Left lung (tissue), 10 donors: ENCODE measurements around the gene CTSE. TPM values are rescaled to one million over a fixed set of nuclear protein-coding genes. Genes with fewer than 3 reads are reported as not detected.

Experiments
- ATAC-seq: fragments of 200-7000 bp; cut with Tn5 transposase; one replicate; pipeline ENCODE4 v1.9.1; 2020; ENCODE audit warnings: moderate library complexity
- DNase-seq, 4 donors: peaks; one replicate each; pipeline ENCODE4 v3.0.0-alpha.2; 2013 to 2020
- H3K27ac ChIP-seq, 2 donors: fragments of 200-600 bp; sonication (generic) in 1 of 2; one replicate each; pipeline versions ENCODE4 v1.5.0 to v1.8.0; 2020 to 2021
- H3K27me3 ChIP-seq, 2 donors: fragments of 200-600 bp; sonication (generic) in 1 of 2; one replicate each; pipeline versions ENCODE4 v1.5.0 to v1.8.0; 2020 to 2021
- H3K36me3 ChIP-seq, 2 donors: fragments of 200-600 bp; sonication (generic) in 1 of 2; one replicate each; pipeline versions ENCODE4 v1.5.0 to v1.8.0; 2020 to 2021
- H3K4me1 ChIP-seq, 2 donors: fragments of 200-600 bp; one replicate each; pipeline ENCODE4 v1.8.0; 2021
- H3K4me3 ChIP-seq, 2 donors: fragments of 200-600 bp; sonication (generic) in 1 of 2; one replicate each; pipeline versions ENCODE4 v1.5.0 to v1.8.0; 2020 to 2021; ENCODE audit warnings: mild to moderate bottlenecking in 1 of 2
- H3K9me3 ChIP-seq, 2 donors: fragments of 200-600 bp; sonication (generic) in 1 of 2; one replicate each; pipeline versions ENCODE4 v1.5.0 to v1.8.0; 2020 to 2021
- CTCF ChIP-seq, 2 donors: fragments of 200-600 bp; sonication (generic) in 1 of 2; IDR thresholded peaks; one replicate each; pipeline versions ENCODE4 v1.5.0 to v1.8.0; 2021; ENCODE audit warnings: antibody characterized with exemption in 2 of 2
- intact Hi-C, 2 donors: fragments of 100-400 bp; cut with DNase I; formaldehyde crosslinking; loops; one replicate each; pipeline versions ENCODE4 v1.11.2 to v1.14.2; 2022
- polyA plus RNA-seq, 6 donors: library from polyadenylated mRNA; unstranded; fragments of 120-200 nt; gene quantifications; one replicate each; pipeline ENCODE4 v1.2.1, GENCODE V29; 2013; ENCODE audit not compliant: insufficient read length in 6 of 6
- total RNA-seq, 2 donors: library from RNA; stranded (reverse); fragmentation: NEBNext Ultra II Directional; extraction: Animal tissue kit (Norgen Biotek cat#: 25700); gene quantifications; one replicate each; pipeline ENCODE4 v1.2.1, GENCODE V29; 2021
- donor health status: DM: no; HTN: yes; CAD: no.
- donor health status: DM: no; HTN: no; CAD: no.

The CTSE gene
- total and polyA plus RNA-seq, 8 donors: 0.35 to 624 (median 0.62) TPM

- Histone ChIP-seq H3K4me3 (no peak overlapping the region), H3K27ac (no peak overlapping the region), H3K9me3 (no peaks in the 10 kb centered on the region), H3K4me1 (no peaks in the 10 kb centered on the region), H3K36me3 (no peaks in the 10 kb centered on the region), H3K27me3 (peaks cover 0 to 5% of the 10 kb centered on the region in 2 donors)
- ATAC-seq (peak; percentile 33), DNase-seq (no peak)
- intact Hi-C loops: no loop called here
- TF ChIP-seq CTCF (IDR thresholded peaks at IDR 0.05): no peak
These were observed 17.9 kb upstream of the CTSE start for GRCh38 chr1:206041640-206042039.

GRCh38 chr1:206040328-206040727, 16.6 kb upstream of the CTSE start:
- intact Hi-C loops: no loop called here
- no peak for TF ChIP-seq CTCF (IDR thresholded peaks at IDR 0.05)
- H3K27me3 ChIP-seq: peaks cover 0 to 5% of the 10 kb centered on the region in 2 donors
- no peak for DNase-seq
- H3K27ac ChIP-seq: no peak overlapping the region
- H3K4me3 ChIP-seq: no peak overlapping the region
- no peaks in the 10 kb centered on the region for H3K9me3 ChIP-seq
- no peak for ATAC-seq
- H3K36me3 ChIP-seq: no peaks in the 10 kb centered on the region
- H3K4me1 ChIP-seq: peaks cover 0 to 2% of the 10 kb centered on the region in 2 donors

GRCh38 chr1:206039046-206039973, 15.6 kb upstream of the CTSE start:
- no peak for DNase-seq

DNA sequence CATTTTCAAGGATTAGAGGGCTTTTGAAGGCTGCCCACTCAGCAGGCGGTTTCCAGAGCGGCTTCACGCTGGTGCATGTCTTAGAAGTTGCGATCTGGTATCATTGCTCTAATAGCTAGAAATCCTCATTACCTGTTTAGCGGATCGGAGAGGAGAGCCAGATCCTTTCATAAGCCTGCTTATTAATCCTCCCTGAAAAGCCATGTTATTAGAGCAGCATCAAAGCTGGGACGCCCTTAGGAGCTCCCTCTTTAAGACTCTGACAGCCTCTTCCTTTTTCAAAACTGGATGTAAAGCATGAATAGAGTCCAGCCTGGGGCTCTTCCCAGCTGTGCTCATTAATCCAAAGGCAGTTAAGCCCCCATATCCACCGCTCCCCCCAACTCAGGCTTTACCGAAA, 13.9 kb upstream of the CTSE start:
- H3K36me3 ChIP-seq: no peaks in the 10 kb centered on the region
- DNase-seq: no peak
- no peak for TF ChIP-seq CTCF (IDR thresholded peaks at IDR 0.05)
- no peaks in the 10 kb centered on the region for H3K9me3 ChIP-seq
- H3K4me1 ChIP-seq: peaks cover 0 to 8% of the 10 kb centered on the region in 2 donors
- ATAC-seq: no peak
- peaks cover 0 to 5% of the 10 kb centered on the region in 2 donors for H3K27me3 ChIP-seq
- no peak overlapping the region for H3K4me3 ChIP-seq
- H3K27ac ChIP-seq: no peak overlapping the region
- intact Hi-C loops: no loop called here

More at GRCh38 chr1:206039046-206039973, 15.6 kb upstream of the CTSE start:
- Histone ChIP-seq H3K4me3 (no peak overlapping the region), H3K27me3 (peaks cover 0 to 5% of the 10 kb centered on the region in 2 donors), H3K36me3 (no peaks in the 10 kb centered on the region), H3K4me1 (peaks cover 0 to 8% of the 10 kb centered on the region in 2 donors), H3K27ac (no peak overlapping the region), H3K9me3 (no peaks in the 10 kb centered on the region)
- peak; percentile 29 for ATAC-seq
- intact Hi-C loops: no loop called here
- TF ChIP-seq CTCF (IDR thresholded peaks at IDR 0.05): no peak

DNA sequence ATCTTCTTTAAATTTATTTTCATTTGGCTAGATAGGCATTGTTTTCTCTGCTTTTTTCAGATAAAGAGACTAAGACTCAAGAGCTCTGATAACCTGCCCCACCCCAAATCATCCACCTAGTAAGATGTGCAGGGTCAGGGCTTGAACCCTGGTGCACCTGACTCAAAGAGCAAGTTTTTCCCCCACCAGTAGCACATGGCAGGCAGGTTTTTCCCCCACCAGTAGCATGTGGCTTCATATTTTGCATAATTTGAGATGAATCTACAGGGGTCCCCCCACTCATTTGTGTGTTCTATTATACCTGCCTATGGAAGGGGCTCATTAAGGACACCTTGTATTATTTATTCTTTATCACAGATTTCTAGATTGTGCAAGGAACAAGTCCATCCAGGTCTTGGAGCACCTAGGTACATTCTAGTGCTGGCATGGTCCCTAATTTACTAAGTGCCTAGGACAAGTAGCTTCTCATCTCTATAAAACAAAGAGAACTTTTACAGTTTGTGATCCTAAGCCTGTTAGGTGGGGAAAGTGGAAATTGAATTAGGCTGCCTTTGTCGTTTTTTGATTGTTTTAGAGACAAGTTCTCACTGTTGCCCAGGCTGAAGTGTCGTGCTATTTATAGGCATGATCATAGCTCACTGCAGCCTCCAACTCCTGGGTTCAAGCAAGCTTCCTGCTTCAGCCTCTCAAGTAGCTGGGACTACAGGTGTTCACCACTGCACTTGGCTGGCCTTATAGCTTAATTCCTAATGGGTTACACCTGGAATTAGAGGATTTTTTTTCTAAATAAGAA, 13.2 kb upstream of the CTSE start:
- Histone ChIP-seq H3K36me3 (no peaks in the 10 kb centered on the region), H3K9me3 (no peaks in the 10 kb centered on the region), H3K4me1 (peaks cover 0 to 8% of the 10 kb centered on the region in 2 donors), H3K27me3 (peaks cover 0 to 5% of the 10 kb centered on the region in 2 donors), H3K4me3 (no peak overlapping the region), H3K27ac (no peak overlapping the region)
- peak; percentile 66 for ATAC-seq
- intact Hi-C loops: no loop called here
- no peak for DNase-seq
- TF ChIP-seq CTCF (IDR thresholded peaks at IDR 0.05): no peak
